ENCODE results near the gene SHROOM2.

DNA sequence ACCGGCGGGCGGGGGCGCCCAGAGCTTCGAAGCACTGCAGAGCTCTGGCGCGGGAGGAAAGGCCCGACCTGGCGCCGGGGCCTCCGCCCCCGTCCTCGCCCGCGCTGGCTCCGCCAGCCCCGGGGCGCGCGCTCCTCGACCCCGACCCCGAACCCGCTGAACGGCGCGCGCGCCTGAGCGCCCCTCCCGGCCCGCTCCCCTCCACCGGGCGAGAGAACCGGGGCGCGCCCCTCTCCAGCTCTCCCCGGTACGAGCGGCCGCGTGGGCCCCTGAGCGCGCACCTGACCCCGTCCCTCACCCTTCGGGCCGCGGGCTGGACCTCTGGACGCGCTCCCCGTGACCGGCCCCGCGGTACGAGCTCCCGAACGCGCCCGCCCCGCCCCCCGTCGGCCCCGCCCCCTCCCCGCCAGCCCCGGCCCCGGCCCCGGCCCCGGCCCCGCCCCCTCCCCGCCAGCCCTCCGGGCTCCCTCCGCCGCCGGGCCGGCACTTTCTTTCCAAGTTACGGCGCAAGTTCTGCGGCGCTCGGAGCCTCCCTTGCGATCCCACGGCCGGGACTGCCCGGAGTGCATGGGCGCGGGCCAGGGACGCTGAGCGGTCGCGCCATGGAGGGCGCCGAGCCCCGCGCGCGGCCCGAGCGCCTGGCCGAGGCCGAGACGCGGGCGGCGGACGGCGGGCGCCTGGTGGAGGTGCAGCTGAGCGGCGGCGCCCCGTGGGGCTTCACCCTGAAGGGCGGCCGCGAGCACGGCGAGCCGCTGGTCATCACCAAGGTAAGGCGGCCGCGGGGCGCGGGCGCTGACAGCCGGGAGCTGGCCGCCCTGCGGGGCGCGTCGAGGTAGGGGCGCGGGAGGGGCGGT, at the start of gene SHROOM2:
- TF ChIP-seq, protein P1, sequence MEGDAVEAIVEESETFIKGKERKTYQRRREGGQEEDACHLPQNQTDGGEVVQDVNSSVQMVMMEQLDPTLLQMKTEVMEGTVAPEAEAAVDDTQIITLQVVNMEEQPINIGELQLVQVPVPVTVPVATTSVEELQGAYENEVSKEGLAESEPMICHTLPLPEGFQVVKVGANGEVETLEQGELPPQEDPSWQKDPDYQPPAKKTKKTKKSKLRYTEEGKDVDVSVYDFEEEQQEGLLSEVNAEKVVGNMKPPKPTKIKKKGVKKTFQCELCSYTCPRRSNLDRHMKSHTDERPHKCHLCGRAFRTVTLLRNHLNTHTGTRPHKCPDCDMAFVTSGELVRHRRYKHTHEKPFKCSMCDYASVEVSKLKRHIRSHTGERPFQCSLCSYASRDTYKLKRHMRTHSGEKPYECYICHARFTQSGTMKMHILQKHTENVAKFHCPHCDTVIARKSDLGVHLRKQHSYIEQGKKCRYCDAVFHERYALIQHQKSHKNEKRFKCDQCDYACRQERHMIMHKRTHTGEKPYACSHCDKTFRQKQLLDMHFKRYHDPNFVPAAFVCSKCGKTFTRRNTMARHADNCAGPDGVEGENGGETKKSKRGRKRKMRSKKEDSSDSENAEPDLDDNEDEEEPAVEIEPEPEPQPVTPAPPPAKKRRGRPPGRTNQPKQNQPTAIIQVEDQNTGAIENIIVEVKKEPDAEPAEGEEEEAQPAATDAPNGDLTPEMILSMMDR (IDR thresholded peaks at IDR 0.05), result no peak
- TF ChIP-seq POLR2AphosphoS5 (IDR thresholded peaks at IDR 0.05), result no peak
